ENCODE data around the gene RELN. TPM values are rescaled to one million over a fixed set of nuclear protein-coding genes. Genes with fewer than 3 reads are reported as not detected.
A peak's percentile ranks its signal among the peaks of the same experiment; 100 is the strongest.

RELN gene
- total and polyA plus RNA-seq, 9 donors = 2.1 to 31.3 (median 8.2) TPM

- Histone ChIP-seq H3K9me3 (replicated peaks; ENCODE audit: control insufficient read depth, low read depth, low read length) (no peaks in the 10 kb centered on the region), H3K27me3 (ENCODE audit: control insufficient read depth, insufficient read depth, low read length) (peaks cover 12% of the 10 kb centered on the region), H3K27ac (ENCODE audit: low read length) (no peak overlapping the region), H3K36me3 (ENCODE audit: control insufficient read depth, insufficient read depth, low read length) (no peaks in the 10 kb centered on the region), H3K4me3 (ENCODE audit: low read length) (no peak overlapping the region), H3K4me1 (ENCODE audit: control insufficient read depth, insufficient read depth, low read length) (peaks cover 3% of the 10 kb centered on the region)
- no peak for DNase-seq
Observed at GRCh38 chr7:103995554-103995953, 6.1 kb upstream of the RELN start.

- H3K4me3 ChIP-seq (ENCODE audit: low read length) = no peak overlapping the region
- no peak for DNase-seq
- H3K27me3 ChIP-seq (ENCODE audit: control insufficient read depth, insufficient read depth, low read length) = peaks cover 29% of the 10 kb centered on the region
- H3K36me3 ChIP-seq (ENCODE audit: control insufficient read depth, insufficient read depth, low read length) = no peaks in the 10 kb centered on the region
- H3K4me1 ChIP-seq (ENCODE audit: control insufficient read depth, insufficient read depth, low read length) = peaks cover 13% of the 10 kb centered on the region
- WGBS (ENCODE audit: insufficient coverage) = no CpG with 5 or more reads among the region's 1 CpG
- H3K9me3 ChIP-seq (replicated peaks; ENCODE audit: control insufficient read depth, low read depth, low read length) = no peaks in the 10 kb centered on the region
- no peak overlapping the region for H3K27ac ChIP-seq (ENCODE audit: low read length)
Observed at GRCh38 chr7:103993551-103993950, 4.1 kb upstream of the RELN start.

GRCh38 chr7:103991406-103991805, 1.9 kb upstream of the RELN start:
- H3K27ac ChIP-seq (ENCODE audit: low read length) = no peak overlapping the region
- peaks cover 13% of the 10 kb centered on the region for H3K4me1 ChIP-seq (ENCODE audit: control insufficient read depth, insufficient read depth, low read length)
- no peaks in the 10 kb centered on the region for H3K9me3 ChIP-seq (replicated peaks; ENCODE audit: control insufficient read depth, low read depth, low read length)
- H3K36me3 ChIP-seq (ENCODE audit: control insufficient read depth, insufficient read depth, low read length) = no peaks in the 10 kb centered on the region
- DNase-seq = no peak
- H3K4me3 ChIP-seq (ENCODE audit: low read length) = no peak overlapping the region
- no CpG with 5 or more reads among the region's 2 CpGs for WGBS (ENCODE audit: insufficient coverage)
- peaks cover 36% of the 10 kb centered on the region for H3K27me3 ChIP-seq (ENCODE audit: control insufficient read depth, insufficient read depth, low read length)

- H3K27ac ChIP-seq (ENCODE audit: low read length) = no peak overlapping the region
- peaks cover 13% of the 10 kb centered on the region for H3K4me1 ChIP-seq (ENCODE audit: control insufficient read depth, insufficient read depth, low read length)
- peaks cover 36% of the 10 kb centered on the region for H3K27me3 ChIP-seq (ENCODE audit: control insufficient read depth, insufficient read depth, low read length)
- H3K36me3 ChIP-seq (ENCODE audit: control insufficient read depth, insufficient read depth, low read length) = no peaks in the 10 kb centered on the region
- 60% methylated on average over 2 of the region's 4 CpGs for WGBS (ENCODE audit: insufficient coverage)
- no peaks in the 10 kb centered on the region for H3K9me3 ChIP-seq (replicated peaks; ENCODE audit: control insufficient read depth, low read depth, low read length)
- peak; percentile 3 for DNase-seq
- H3K4me3 ChIP-seq (ENCODE audit: low read length) = no peak overlapping the region
Observed at GRCh38 chr7:103990991-103991390, 1.5 kb upstream of the RELN start.

DNA sequence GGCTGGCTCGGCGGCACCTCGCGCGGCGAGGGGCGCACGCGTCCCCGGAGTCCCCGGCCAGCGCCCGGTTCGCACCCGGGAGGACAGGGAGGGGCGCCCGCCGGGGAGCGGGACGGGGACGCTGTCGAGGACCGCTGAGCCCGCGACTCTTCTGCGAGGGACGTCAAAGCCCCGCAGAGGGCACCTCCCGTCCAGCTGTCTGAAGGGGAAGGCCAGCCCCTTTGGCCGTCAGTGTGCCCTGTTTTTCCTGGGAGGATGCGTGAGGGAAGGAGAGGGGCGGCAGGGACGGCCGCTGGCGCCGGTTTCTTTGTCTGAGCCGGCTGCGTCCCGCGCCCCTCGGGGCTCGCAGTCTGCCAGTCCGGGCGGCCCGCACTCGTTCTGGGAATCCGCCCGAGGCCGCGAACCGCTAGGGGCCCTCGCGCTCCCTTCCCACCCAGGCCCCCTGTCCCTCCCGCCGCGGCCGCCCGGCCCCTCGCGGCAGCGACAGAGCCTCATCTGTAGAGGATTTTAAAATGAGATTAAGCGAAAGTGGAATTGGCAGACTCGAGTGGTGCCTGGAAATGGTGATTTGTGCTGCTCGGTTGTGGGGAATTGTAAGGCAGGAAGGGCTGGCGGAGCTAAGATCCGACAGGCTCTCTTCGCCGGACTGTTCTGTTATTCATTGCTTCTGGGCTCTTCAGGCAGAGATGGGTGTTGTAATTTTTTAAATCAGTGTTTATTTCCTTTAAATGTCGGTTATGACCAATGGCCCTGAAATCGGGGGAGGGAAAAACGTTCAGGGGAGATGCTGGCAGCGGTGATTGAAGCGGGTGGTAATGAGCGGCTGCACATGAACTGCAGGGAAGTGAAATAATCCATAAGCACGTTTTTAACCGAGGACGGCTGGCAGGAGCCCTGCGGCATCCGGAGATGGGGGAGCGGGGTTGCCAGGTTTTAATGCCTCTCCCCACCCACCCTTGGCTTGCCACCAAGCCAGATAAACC, 618 bp upstream of the RELN start:
- Histone ChIP-seq H3K36me3 (ENCODE audit: control insufficient read depth, insufficient read depth, low read length) (no peaks in the 10 kb centered on the region), H3K27me3 (ENCODE audit: control insufficient read depth, insufficient read depth, low read length) (peaks cover 40% of the 10 kb centered on the region), H3K4me3 (ENCODE audit: low read length) (peak overlapping the region; percentile 41), H3K27ac (ENCODE audit: low read length) (no peak overlapping the region), H3K9me3 (replicated peaks; ENCODE audit: control insufficient read depth, low read depth, low read length) (no peaks in the 10 kb centered on the region), H3K4me1 (ENCODE audit: control insufficient read depth, insufficient read depth, low read length) (peaks cover 13% of the 10 kb centered on the region)
- WGBS (ENCODE audit: insufficient coverage) = under 1% methylated on average over 62 of the region's 80 CpGs
- peak; percentile 49 for DNase-seq

DNA sequence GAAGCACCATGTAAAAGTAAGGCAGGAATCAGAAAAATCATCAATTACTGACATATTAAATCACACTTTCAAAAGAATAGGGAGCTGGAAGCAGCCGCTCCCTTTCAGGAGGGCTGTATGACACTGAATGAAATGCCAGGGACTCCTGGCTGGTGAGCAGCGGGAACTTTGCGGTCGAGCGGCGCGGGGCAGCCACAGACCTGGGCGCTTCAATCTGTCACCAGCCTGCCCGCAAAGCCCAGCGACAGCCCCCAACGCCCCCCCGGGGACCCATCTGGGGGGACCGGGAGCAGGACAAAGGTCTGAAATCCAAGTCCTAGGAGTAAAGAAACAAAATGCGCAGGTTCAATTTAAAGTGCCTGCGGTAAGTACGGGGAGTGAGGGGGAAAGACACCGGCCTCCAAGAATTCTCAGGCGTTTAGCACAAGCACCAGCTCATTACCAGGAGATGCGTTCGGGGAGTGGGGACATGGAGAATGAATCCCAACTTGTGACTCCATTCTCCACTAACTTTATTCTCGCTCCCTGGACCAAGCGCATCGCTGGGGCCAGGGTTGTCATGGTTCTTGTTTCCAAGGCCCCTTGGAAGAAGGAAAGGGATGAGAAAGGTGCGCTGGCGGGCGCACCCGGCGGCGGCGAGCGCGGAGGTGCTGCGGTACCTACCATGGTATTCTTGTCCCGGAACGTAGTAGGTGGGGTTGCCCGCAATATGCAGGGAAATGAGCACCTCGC, 824 bp downstream of the RELN start:
- H3K4me3 ChIP-seq (ENCODE audit: low read length) = peak overlapping the region; percentile 20
- no peaks in the 10 kb centered on the region for H3K36me3 ChIP-seq (ENCODE audit: control insufficient read depth, insufficient read depth, low read length)
- H3K4me1 ChIP-seq (ENCODE audit: control insufficient read depth, insufficient read depth, low read length) = peaks cover 13% of the 10 kb centered on the region
- 4% methylated on average over 18 of the region's 37 CpGs for WGBS (ENCODE audit: insufficient coverage)
- DNase-seq = peak; percentile 2
- H3K27ac ChIP-seq (ENCODE audit: low read length) = no peak overlapping the region
- peaks cover 38% of the 10 kb centered on the region for H3K27me3 ChIP-seq (ENCODE audit: control insufficient read depth, insufficient read depth, low read length)
- H3K9me3 ChIP-seq (replicated peaks; ENCODE audit: control insufficient read depth, low read depth, low read length) = no peaks in the 10 kb centered on the region

GRCh38 chr7:103987451-103987850, 2.0 kb downstream of the RELN start:
- H3K9me3 ChIP-seq (replicated peaks; ENCODE audit: control insufficient read depth, low read depth, low read length) = no peaks in the 10 kb centered on the region
- DNase-seq = no peak
- no CpG with 5 or more reads among the region's 7 CpGs for WGBS (ENCODE audit: insufficient coverage)

GRCh38 chr7:103985565-103986126, 3.8 kb downstream of the RELN start:
- DNase-seq = no peak
- WGBS (ENCODE audit: insufficient coverage) = 100% methylated on average over 1 of the region's 6 CpGs
- peaks cover 29% of the 10 kb centered on the region for H3K27me3 ChIP-seq (ENCODE audit: control insufficient read depth, insufficient read depth, low read length)
- no peaks in the 10 kb centered on the region for H3K9me3 ChIP-seq (replicated peaks; ENCODE audit: control insufficient read depth, low read depth, low read length)
- H3K36me3 ChIP-seq (ENCODE audit: control insufficient read depth, insufficient read depth, low read length) = no peaks in the 10 kb centered on the region
- no peak overlapping the region for H3K4me3 ChIP-seq (ENCODE audit: low read length)
- H3K4me1 ChIP-seq (ENCODE audit: control insufficient read depth, insufficient read depth, low read length) = peaks cover 11% of the 10 kb centered on the region
- H3K27ac ChIP-seq (ENCODE audit: low read length) = no peak overlapping the region

More at GRCh38 chr7:103987451-103987850, 2.0 kb downstream of the RELN start:
- Histone ChIP-seq H3K27me3 (ENCODE audit: control insufficient read depth, insufficient read depth, low read length) (peaks cover 38% of the 10 kb centered on the region), H3K4me3 (ENCODE audit: low read length) (no peak overlapping the region), H3K4me1 (ENCODE audit: control insufficient read depth, insufficient read depth, low read length) (peaks cover 13% of the 10 kb centered on the region), H3K36me3 (ENCODE audit: control insufficient read depth, insufficient read depth, low read length) (no peaks in the 10 kb centered on the region), H3K27ac (ENCODE audit: low read length) (no peak overlapping the region)

GRCh38 chr7:103984050-103984449, 5.4 kb downstream of the RELN start:
- H3K9me3 ChIP-seq (replicated peaks; ENCODE audit: control insufficient read depth, low read depth, low read length) = no peaks in the 10 kb centered on the region
- peaks cover 5% of the 10 kb centered on the region for H3K4me1 ChIP-seq (ENCODE audit: control insufficient read depth, insufficient read depth, low read length)
- no CpG with 5 or more reads among the region's 1 CpG for WGBS (ENCODE audit: insufficient coverage)
- no peak overlapping the region for H3K27ac ChIP-seq (ENCODE audit: low read length)
- H3K27me3 ChIP-seq (ENCODE audit: control insufficient read depth, insufficient read depth, low read length) = peaks cover 16% of the 10 kb centered on the region
- no peak overlapping the region for H3K4me3 ChIP-seq (ENCODE audit: low read length)
- H3K36me3 ChIP-seq (ENCODE audit: control insufficient read depth, insufficient read depth, low read length) = no peaks in the 10 kb centered on the region
- no peak for DNase-seq
